Measurements from ENCODE around the gene MLF1.
"Not testable (repeated sequence)": the region's sequence is repeated elsewhere in the genome, so short reads cannot be mapped to it uniquely, and the experiment has no call there.

The MLF1 gene

GRCh38 chr3:158570999-158571702, at the start of gene MLF1:
Gene MLF1, plus strand, starts transcription at chr3:158571194. Its CDS starts 107 bp downstream, at chr3:158571301.
- peak within 1 kb of the TSS; percentile 93 for H3K4me3 ChIP-seq (ENCODE audit: low read length)
- H3K9ac ChIP-seq (ENCODE audit: low read length) = peak within 1 kb of the TSS; percentile 80

GRCh38 chr3:158522221-158523136, 48.5 kb upstream of the MLF1 start:
- H3K4me3 ChIP-seq (ENCODE audit: low read length) = no peak overlapping the region
- no peaks in the 10 kb centered on the region for H3K27me3 ChIP-seq (ENCODE audit: control insufficient read depth, insufficient read depth, low read length)
- H3K9me3 ChIP-seq (ENCODE audit: control insufficient read depth, low read length) = no peaks in the 10 kb centered on the region
- H3K36me3 ChIP-seq (ENCODE audit: control insufficient read depth, insufficient read depth, low read length) = no peaks in the 10 kb centered on the region
- H3K4me1 ChIP-seq (ENCODE audit: control insufficient read depth, insufficient read depth, low read length) = no peaks in the 10 kb centered on the region
- no peak overlapping the region for H3K9ac ChIP-seq (ENCODE audit: low read length)

More at GRCh38 chr3:158570999-158571702, at the start of gene MLF1:
- Histone ChIP-seq H3K36me3 (ENCODE audit: control insufficient read depth, insufficient read depth, low read length) (no peaks in the 10 kb centered on the region), H3K9me3 (ENCODE audit: control insufficient read depth, low read length) (no peaks in the 10 kb centered on the region), H3K4me1 (ENCODE audit: control insufficient read depth, insufficient read depth, low read length) (peaks cover 7% of the 10 kb centered on the region), H3K27me3 (ENCODE audit: control insufficient read depth, insufficient read depth, low read length) (peaks cover 3% of the 10 kb centered on the region)

DNA sequence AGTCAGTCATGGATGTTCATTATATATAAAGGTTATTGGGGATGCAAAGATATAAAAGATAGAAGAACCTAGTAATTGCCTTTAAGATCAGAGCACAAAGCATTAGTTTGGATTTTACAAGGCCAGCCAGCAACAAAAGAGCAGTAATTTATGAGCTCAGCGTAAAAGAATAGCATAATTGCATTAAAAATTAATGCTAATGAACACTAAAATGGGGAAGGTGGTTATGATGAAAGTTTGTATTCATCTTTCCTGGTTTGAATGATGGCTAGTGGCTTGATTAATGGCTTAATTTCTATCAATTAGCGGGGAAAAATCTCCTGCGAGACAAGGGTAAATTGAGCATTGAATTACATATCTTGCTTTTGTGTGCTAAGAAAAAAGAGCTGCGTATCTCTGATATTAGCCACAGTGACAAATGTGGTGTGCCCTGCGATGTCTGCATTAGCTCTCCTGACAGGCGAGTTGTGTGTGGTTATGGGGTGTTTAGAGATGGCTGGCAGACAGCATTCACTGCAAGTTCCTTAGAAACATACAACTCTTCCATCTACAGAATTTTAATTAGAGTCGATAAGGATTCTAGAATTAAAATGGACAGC, 42.8 kb upstream of the MLF1 start:
- no peaks in the 10 kb centered on the region for H3K27me3 ChIP-seq (ENCODE audit: control insufficient read depth, insufficient read depth, low read length)
- H3K9ac ChIP-seq (ENCODE audit: low read length) = no peak overlapping the region
- no peaks in the 10 kb centered on the region for H3K4me1 ChIP-seq (ENCODE audit: control insufficient read depth, insufficient read depth, low read length)
- no peaks in the 10 kb centered on the region for H3K36me3 ChIP-seq (ENCODE audit: control insufficient read depth, insufficient read depth, low read length)
- H3K4me3 ChIP-seq (ENCODE audit: low read length) = no peak overlapping the region
- no peaks in the 10 kb centered on the region for H3K9me3 ChIP-seq (ENCODE audit: control insufficient read depth, low read length)

DNA sequence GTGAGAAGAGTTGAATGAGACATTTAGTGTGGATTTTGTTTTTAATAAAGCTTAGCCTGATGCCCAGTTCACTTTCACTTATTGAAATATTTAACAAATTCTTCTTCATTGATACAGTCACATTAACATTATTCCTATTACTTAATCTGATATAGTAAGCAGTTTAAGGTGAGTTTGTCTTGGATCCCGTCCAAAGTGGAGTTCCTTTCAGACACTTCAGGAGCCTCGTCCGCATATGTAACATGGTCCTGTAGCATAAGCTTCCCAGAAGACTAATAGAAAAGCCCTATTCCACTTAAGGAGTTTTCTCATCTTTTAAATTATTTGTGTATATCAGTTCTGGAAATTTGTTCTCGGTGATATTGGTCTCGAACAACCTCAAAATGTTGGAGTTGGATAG, 39.7 kb upstream of the MLF1 start:
- Histone ChIP-seq H3K27me3 (ENCODE audit: control insufficient read depth, insufficient read depth, low read length) (no peaks in the 10 kb centered on the region), H3K9ac (ENCODE audit: low read length) (no peak overlapping the region), H3K36me3 (ENCODE audit: control insufficient read depth, insufficient read depth, low read length) (no peaks in the 10 kb centered on the region), H3K9me3 (ENCODE audit: control insufficient read depth, low read length) (no peaks in the 10 kb centered on the region), H3K4me3 (ENCODE audit: low read length) (no peak overlapping the region), H3K4me1 (ENCODE audit: control insufficient read depth, insufficient read depth, low read length) (no peaks in the 10 kb centered on the region)

- Histone ChIP-seq H3K4me3 (ENCODE audit: low read length) (no peak overlapping the region), H3K9ac (ENCODE audit: low read length) (no peak overlapping the region), H3K27me3 (ENCODE audit: control insufficient read depth, insufficient read depth, low read length) (no peaks in the 10 kb centered on the region), H3K36me3 (ENCODE audit: control insufficient read depth, insufficient read depth, low read length) (no peaks in the 10 kb centered on the region), H3K9me3 (ENCODE audit: control insufficient read depth, low read length) (no peaks in the 10 kb centered on the region), H3K4me1 (ENCODE audit: control insufficient read depth, insufficient read depth, low read length) (no peaks in the 10 kb centered on the region)
Observed at GRCh38 chr3:158532099-158532734, 38.8 kb upstream of the MLF1 start.

DNA sequence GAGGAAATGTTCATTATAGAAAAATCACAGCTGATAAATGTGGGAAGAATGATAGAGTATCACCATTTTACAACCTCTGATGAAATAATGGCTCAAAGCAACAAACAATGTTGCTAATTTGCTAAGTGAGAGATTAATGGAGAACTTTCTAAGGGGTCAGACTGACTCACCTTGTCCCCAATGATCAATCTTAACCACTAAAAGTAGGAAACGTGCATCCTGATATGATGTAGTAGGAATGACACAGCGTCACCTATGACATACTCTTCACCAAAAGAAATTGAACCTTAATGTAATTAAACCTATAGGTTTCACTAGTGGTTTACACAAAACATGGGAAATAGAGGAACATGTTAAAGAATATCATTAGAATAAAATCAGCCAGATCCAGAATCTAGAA, 35.1 kb upstream of the MLF1 start:
- H3K27me3 ChIP-seq (ENCODE audit: control insufficient read depth, insufficient read depth, low read length) = no peaks in the 10 kb centered on the region
- no peak overlapping the region for H3K4me3 ChIP-seq (ENCODE audit: low read length)
- H3K9me3 ChIP-seq (ENCODE audit: control insufficient read depth, low read length) = no peaks in the 10 kb centered on the region
- H3K9ac ChIP-seq (ENCODE audit: low read length) = no peak overlapping the region
- H3K4me1 ChIP-seq (ENCODE audit: control insufficient read depth, insufficient read depth, low read length) = no peaks in the 10 kb centered on the region
- no peaks in the 10 kb centered on the region for H3K36me3 ChIP-seq (ENCODE audit: control insufficient read depth, insufficient read depth, low read length)

DNA sequence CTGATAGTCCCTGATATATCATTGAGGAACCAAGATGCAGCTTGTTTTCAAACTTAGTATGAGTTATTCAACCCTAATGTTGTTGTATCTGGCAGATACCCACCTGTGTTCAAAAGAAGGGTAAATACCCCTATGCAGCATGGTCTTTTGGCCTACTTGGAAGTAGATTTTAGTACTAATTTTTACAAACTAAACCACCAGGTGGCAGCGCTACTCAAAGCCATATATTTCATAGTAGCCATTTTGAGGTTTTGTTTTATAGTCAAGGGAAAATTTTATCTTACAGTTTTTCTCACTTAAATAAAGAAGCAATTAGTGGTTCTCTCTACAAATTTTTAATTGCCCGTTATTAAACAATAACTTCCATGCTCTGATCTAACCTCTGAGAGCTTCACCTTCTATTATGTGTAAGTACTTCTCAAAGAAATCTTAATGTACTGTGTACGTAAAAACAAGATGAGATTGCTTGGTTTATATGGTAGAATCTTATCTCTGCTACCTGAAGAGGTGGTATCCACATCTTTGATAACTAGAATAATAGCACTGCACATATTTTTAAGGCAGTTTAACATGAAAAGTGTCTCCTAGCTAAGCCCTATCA, 31.5 kb upstream of the MLF1 start:
- no peak overlapping the region for H3K4me3 ChIP-seq (ENCODE audit: low read length)
- no peaks in the 10 kb centered on the region for H3K36me3 ChIP-seq (ENCODE audit: control insufficient read depth, insufficient read depth, low read length)
- H3K27me3 ChIP-seq (ENCODE audit: control insufficient read depth, insufficient read depth, low read length) = no peaks in the 10 kb centered on the region
- H3K4me1 ChIP-seq (ENCODE audit: control insufficient read depth, insufficient read depth, low read length) = no peaks in the 10 kb centered on the region
- H3K9ac ChIP-seq (ENCODE audit: low read length) = no peak overlapping the region
- no peaks in the 10 kb centered on the region for H3K9me3 ChIP-seq (ENCODE audit: control insufficient read depth, low read length)

- no peak overlapping the region for H3K9ac ChIP-seq (ENCODE audit: low read length)
- no peaks in the 10 kb centered on the region for H3K9me3 ChIP-seq (ENCODE audit: control insufficient read depth, low read length)
- H3K4me3 ChIP-seq (ENCODE audit: low read length) = no peak overlapping the region
- no peaks in the 10 kb centered on the region for H3K27me3 ChIP-seq (ENCODE audit: control insufficient read depth, insufficient read depth, low read length)
- no peaks in the 10 kb centered on the region for H3K4me1 ChIP-seq (ENCODE audit: control insufficient read depth, insufficient read depth, low read length)
- H3K36me3 ChIP-seq (ENCODE audit: control insufficient read depth, insufficient read depth, low read length) = no peaks in the 10 kb centered on the region
Observed at GRCh38 chr3:158540066-158540465, 30.9 kb upstream of the MLF1 start.

- Histone ChIP-seq H3K36me3 (ENCODE audit: control insufficient read depth, insufficient read depth, low read length) (no peaks in the 10 kb centered on the region), H3K4me3 (ENCODE audit: low read length) (no peak overlapping the region), H3K9ac (ENCODE audit: low read length) (no peak overlapping the region), H3K4me1 (ENCODE audit: control insufficient read depth, insufficient read depth, low read length) (no peaks in the 10 kb centered on the region), H3K9me3 (ENCODE audit: control insufficient read depth, low read length) (no peaks in the 10 kb centered on the region), H3K27me3 (ENCODE audit: control insufficient read depth, insufficient read depth, low read length) (no peaks in the 10 kb centered on the region)
Observed at GRCh38 chr3:158548691-158549090, 22.3 kb upstream of the MLF1 start.

GRCh38 chr3:158549938-158550337, 21.1 kb upstream of the MLF1 start:
- H3K4me1 ChIP-seq (ENCODE audit: control insufficient read depth, insufficient read depth, low read length) = not testable (repeated sequence)

GRCh38 chr3:158552124-158552523, 18.9 kb upstream of the MLF1 start:
- H3K4me1 ChIP-seq (ENCODE audit: control insufficient read depth, insufficient read depth, low read length) = no peaks in the 10 kb centered on the region
- no peak overlapping the region for H3K9ac ChIP-seq (ENCODE audit: low read length)
- H3K9me3 ChIP-seq (ENCODE audit: control insufficient read depth, low read length) = no peaks in the 10 kb centered on the region
- H3K4me3 ChIP-seq (ENCODE audit: low read length) = no peak overlapping the region
- no peaks in the 10 kb centered on the region for H3K36me3 ChIP-seq (ENCODE audit: control insufficient read depth, insufficient read depth, low read length)
- no peaks in the 10 kb centered on the region for H3K27me3 ChIP-seq (ENCODE audit: control insufficient read depth, insufficient read depth, low read length)

More at GRCh38 chr3:158549938-158550337, 21.1 kb upstream of the MLF1 start:
- H3K27me3 ChIP-seq (ENCODE audit: control insufficient read depth, insufficient read depth, low read length); H3K36me3 ChIP-seq (ENCODE audit: control insufficient read depth, insufficient read depth, low read length); H3K9ac ChIP-seq (ENCODE audit: low read length); H3K4me3 ChIP-seq (ENCODE audit: low read length); H3K9me3 ChIP-seq (ENCODE audit: control insufficient read depth, low read length): not testable (repeated sequence)
